GM19438 (cell line): ENCODE data around the gene DNAAF3.
"Not testable (repeated sequence)": the region's sequence is repeated elsewhere in the genome, so short reads cannot be mapped to it uniquely, and the experiment has no call there.

Experiments
- ATAC-seq: cut with Tn5 transposase; IDR thresholded peaks from one replicate; pipeline ENCODE4 v1.9.1; 2021; ENCODE audit warnings: low read depth; ENCODE audit not compliant: unreplicated experiment

Gene DNAAF3

DNA sequence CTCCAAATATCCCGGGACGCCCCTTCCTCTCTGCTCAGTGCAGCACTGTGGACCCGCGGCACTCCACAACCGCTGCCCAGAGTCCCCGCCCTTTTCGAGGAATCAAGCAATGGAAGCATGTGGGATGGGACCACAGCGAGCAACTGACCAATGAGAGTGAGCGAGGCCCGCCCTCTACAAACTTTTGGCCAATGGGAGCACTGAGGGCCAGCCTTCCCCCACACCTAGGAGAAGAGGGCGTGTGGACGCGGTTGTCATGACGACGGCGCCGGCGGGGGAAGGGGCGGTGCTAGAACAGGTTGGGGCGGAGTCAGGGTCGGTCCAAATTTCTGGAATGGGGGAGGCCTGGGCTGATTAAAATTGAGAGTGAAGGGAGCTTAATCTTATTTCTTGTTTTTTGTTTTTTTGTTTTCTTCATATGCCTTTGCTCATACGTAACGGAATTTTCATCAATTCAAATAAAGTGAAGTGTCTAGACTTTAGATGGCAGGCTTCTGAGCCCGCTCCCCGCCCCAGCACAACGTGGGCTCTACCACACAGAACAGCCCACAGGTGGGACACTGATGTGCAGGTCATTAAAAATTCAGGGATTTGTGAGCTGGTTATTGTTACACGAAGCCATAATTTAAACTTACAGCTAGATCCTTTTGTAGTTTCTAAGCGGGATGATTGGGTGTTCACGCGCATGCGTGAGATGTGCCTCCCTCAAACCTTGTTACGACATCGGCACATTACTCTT is at the start of gene DNAAF3:
Gene DNAAF3, minus strand, starts transcription at position 84 of the 739 bp plus-strand sequence. CDS start 200 bp downstream, outside the sequence.
- ATAC-seq, result peak; percentile 94

GRCh38 chr19:55213547-55213946 is 47.1 kb upstream of the DNAAF3 start:
- no peak for ATAC-seq

GRCh38 chr19:55212447-55212846 is 46.0 kb upstream of the DNAAF3 start:
- ATAC-seq, result no peak

GRCh38 chr19:55209693-55210472 is 43.5 kb upstream of the DNAAF3 start:
- ATAC-seq, result no peak

- ATAC-seq, result no peak
Measured at GRCh38 chr19:55208880-55209692, 42.7 kb upstream of the DNAAF3 start, which contains the start of gene PTPRH. TSS of gene PTPRH (minus strand) at chr19:55209501. CDS start at chr19:55209433, 68 bp downstream.

DNA sequence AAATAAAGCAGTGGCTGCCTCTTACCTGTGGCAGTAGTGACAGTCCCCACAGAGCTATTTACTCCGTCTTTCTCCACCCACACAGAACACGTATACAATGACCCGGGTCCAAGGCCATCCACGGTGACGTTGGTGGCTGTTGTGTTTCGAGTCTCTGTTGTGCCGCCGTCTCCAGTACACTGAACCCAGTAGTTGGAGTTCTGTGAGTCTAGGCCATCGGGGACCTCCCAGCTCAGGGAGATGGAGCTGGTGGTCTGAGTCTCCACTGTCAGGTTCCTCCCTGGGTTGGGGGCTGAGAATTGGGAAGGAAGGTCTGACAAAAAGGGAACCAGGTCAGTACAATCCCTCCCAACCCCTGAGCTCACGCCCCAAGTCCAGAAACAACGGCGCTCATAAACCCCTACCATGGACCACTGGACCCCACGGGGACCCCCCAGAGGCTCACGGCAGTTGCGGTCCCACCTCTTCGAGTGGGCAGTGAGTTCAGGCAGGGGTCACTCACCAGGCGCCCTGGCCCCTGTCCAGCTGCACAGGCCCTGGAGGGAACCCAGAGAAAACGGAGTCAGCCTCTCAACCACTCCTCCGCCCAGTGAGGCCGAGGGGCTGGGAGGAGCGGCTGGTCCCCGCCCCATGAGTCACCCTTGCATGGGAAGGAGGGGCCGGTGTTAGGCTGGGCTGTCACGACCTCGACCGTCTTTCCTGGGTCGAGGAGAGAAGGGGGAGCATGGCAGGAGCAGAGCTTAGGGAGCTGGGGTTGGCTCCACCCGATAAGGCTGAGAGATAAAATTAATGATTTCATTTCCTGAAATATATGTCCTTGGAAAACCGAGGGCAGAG is 40.5 kb upstream of the DNAAF3 start:
- ATAC-seq, result no peak

GRCh38 chr19:55202199-55202598 is 35.8 kb upstream of the DNAAF3 start:
- ATAC-seq, result not testable (repeated sequence)

GRCh38 chr19:55199620-55200204 is 33.3 kb upstream of the DNAAF3 start:
- no peak for ATAC-seq

- no peak for ATAC-seq
Measured at GRCh38 chr19:55198651-55199050, 32.2 kb upstream of the DNAAF3 start.

DNA sequence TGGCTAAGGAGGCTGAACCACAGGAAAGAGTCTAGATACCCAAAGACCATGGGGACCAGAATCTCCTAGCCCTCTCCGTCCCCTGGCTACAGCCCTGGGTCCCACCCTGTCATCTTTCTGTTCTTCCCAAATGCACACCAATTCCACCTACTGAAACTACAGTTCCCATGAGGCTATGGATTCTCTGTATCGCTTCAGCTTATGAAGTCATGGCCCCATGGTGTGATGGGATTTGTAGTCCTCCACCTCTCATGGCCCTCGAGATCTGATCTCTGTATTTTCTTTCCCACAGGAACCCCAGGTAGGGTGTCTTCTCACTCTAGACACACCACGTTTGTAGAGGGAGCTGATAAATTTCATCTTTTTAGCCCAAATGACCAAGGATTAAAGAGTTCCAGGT is 31.1 kb upstream of the DNAAF3 start:
- no peak for ATAC-seq

- ATAC-seq, result no peak
Measured at GRCh38 chr19:55196803-55197202, 30.4 kb upstream of the DNAAF3 start.

DNA sequence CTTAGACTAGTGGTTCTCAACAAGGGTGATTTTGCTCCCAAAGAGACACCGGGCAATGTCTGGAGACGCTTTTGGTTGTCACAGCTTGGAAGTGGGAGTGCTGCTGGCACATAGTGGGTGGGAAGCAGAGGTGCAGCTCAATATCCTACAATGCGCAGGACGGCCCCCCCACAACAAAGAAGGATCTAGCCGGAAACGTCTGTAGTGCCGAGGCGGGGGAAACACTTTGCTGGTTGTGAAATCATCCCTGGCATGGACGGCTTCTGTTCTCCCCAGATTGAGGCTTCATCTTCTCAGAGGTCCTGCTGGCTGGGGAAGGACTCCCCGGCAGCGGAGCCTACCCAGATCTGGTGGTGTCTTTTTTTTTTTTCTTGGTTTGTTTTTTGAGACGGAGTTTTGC is 27.1 kb upstream of the DNAAF3 start:
- no peak for ATAC-seq

DNA sequence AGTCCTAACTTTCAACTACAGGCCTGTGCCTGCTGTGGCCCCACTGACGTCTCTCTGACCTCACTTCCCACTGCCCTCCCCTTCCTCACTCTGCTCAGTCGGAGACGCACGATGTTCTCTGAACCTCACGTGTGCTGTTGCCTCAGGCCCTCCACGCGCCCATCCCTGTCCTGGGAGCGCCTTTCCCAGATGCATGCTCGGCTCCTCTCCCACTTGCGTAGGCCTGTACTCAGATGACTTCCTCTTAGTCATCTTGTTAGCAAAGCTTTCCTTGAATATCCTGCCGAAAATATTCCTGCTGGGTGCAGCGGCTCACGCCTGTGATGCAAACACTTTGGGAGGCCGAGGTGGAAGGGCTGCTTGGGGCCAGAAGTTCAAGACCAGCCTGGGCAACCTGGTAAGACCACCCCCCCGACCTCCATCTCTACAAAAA is 23.0 kb upstream of the DNAAF3 start:
- ATAC-seq, result no peak

- ATAC-seq, result no peak
Measured at GRCh38 chr19:55188625-55189024, 22.2 kb upstream of the DNAAF3 start.

- ATAC-seq, result no peak
Measured at GRCh38 chr19:55186080-55186479, 19.7 kb upstream of the DNAAF3 start.

- no peak for ATAC-seq
Measured at GRCh38 chr19:55181740-55182139, 15.3 kb upstream of the DNAAF3 start.

- ATAC-seq, result no peak
Measured at GRCh38 chr19:55179606-55180484, 13.4 kb upstream of the DNAAF3 start, which contains the start of gene SYT5. TSS of gene SYT5 (minus strand) at chr19:55180289. CDS start at chr19:55179041, 1,248 bp downstream.

DNA sequence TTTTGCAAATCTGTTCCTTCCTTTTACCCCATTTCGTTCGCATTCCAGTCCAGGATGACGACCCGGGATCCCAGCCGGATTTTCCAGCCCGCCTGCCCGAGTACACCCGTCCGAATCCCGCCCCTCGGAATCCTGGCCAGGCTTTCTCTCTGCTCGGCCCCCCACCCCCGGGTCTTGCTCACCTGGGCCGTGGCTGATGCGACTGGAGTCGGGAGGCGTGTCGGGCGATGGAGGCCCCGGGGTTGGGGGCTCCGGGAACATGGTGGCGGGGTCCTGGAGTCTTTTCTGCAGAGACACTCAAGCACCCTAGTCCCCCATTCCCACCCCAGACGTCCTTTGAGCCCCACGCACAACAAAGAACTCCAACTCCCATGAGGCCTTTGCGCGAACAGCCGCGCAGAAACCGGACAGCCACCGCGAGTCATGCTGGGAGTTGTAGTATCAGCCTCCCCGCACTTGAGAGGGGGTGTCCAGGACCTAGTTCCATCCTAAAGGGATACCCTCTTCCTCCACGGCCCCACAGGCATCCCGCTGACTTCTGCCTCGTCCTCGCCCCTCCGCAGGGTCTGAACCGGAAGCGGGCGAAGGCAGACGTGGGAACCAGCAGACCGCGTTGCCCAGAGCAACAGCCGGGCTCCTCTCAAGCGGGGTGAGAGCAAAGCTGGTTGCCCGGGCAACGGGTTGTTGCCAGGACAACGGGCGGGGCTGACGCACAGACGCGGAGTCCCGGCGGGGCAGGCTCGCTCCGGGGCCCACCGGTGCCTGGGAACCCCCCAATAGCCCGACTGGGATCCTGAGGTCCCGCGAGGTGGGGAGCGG is 12.6 kb upstream of the DNAAF3 start:
- ATAC-seq, result peak; percentile 58
